Effector CD4-positive, alpha-beta T cell (primary cell): ENCODE results near the gene ZNF827.

Experiments used
- DNase-seq: peaks from one replicate; pipeline ENCODE4 v3.0.0-alpha.2; 2020

Gene ZNF827

DNA sequence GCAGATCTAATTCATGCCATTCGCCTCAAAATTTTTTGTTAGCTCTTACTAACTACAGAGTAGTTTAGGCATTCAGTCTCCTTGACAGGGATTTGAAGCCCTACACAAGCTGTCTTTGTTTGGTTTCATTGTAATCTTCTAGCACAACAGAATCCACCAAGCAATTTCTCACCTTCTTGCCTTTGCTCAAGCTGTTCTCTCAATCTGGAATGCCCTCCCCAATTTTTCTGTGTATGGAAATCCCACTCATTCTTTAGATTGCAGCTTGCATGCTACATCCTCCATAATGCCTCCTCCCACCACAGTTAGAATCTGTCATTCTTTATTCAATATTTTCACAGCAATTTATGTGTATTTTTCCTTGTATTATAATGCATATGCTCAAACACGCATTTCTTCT is 195.0 kb downstream of the ZNF827 start:
- no peak for DNase-seq

DNA sequence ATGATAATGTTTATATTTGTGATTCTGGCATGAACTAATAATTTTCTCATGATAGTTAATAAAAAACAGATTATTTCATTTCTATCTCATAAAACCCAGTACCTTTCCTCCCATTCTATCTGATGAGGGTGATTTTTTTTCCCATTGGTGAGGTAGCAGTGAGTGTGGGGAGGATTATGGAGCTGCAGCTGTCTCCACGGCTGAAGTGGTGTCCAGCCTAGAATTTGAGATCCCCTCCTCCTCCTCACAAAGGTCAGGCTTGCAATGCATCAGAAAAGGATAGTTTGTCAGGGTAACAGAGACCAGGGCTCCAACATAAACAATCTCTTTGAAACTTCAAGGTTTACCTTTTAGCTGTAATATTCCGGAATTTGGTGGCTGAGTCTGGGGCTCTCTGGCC is 197.8 kb downstream of the ZNF827 start:
- DNase-seq, result no peak

DNA sequence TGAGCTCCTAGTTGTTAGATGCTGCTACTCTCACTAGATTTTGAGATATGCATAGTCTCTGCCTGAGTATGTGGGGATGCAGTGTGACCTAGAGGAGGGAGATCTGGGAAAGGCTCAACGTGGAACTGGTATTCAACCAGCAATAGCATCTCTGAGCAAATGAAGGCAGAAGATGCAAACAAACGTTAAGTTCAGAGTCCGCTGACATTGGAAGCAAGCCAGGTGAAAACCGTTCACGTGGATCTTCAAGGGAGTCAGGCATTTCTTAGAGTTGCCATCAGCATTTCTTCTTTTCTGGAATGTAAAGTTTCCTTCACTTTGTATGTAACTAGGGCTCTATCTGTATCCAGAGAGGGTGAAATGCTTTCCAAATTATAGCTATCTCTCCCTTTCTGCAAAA is 198.8 kb downstream of the ZNF827 start:
- DNase-seq, result no peak

DNA sequence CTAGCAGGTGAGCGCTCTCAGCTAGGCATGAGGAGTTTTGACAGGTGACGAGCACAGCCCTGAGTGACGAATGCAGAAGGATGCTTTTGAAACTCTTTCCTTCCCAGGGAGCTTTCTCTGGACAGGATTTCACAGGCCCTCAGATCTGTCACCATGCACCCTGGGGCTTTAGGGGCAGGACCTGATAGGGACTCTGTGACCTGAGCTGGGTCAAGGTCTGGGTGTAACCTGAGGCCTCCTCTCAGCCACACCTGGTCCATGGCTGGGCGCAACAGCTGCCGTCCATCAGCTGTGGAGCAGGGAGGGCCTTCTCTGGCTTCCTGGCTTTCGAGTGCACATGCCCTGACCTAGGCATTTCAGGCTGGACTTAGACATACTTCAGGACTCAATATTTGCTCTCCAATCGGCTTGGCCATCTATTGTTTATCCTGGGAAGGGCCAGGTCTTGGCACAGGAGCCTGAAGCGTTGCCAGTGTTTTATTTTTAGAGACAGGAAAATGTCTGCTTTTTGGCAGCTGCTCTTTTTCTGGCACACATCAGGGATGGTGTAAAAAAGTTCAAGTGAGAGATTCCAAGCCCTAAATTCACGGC is 202.3 kb downstream of the ZNF827 start:
- no peak for DNase-seq

DNA sequence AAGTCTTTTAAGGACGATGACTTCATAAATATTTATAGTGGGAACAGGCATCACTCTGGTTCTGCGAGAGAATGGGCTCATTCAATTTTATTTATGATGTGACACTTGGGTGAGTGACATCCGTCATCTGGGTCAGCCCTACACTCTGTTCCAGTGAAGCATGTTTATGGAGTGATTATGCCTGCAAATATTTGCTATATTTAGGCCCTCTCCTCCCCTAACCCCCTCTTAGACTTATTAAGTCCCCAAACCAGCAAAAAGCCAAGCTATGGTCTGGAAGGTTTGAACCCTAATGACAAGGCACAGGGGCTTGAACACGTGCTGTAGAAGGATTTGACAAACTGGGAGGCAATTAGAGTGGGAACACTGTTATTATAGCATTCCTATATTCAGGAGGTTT is 202.8 kb downstream of the ZNF827 start:
- DNase-seq, result no peak

DNA sequence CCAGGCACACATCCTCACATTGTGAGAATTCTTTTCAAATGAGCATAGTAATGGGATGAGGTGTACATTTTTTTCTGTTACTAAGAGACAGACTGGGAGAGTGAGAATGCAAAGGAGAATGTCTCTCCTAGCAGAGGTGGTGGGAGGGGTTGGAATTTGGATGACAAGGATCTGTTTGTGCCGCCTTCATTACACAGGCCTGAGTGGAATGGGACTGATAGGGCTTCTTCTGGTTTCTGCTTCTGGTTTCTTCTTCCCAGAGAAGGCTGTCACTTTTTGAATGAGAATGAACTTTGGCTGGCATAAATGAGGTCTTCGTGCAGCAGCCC is 203.3 kb downstream of the ZNF827 start:
- DNase-seq, result no peak

DNA sequence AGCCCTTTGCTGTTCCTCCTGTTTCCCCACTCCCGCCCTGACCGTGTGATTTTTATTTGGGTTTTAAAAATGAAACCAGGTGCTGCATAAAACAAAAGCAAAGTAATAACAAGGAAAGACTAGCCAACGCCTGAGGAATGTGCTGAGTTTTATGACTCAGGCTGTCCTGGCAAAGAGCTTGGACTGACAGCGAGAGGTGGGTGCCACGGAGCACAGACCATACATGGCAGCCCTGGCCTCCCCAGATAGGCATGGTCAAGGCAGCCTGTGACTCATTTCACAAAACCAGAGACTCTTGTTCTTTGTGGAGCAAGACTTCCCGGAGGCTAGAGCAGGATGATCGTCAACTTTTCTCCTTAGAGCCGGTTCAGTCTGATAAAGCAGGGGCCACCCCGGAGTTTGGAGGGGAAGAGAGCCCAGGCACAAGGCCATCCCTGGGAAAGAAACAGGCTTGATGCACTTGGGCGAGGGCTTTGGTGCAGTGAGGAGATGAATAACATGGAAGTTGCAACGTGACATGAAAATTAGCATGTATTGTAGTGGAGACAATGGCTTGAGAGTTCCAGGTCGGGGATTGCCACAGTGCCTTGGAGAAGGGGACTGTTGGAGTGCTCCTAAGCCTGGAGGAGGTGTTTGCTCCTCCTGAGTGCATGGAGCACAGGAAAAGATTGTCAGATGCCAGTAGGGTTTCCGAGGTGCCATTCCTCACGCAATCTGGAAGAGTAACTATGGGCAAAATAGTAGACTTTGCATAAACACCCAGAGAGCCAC is 203.9 kb downstream of the ZNF827 start:
- DNase-seq, result no peak

DNA sequence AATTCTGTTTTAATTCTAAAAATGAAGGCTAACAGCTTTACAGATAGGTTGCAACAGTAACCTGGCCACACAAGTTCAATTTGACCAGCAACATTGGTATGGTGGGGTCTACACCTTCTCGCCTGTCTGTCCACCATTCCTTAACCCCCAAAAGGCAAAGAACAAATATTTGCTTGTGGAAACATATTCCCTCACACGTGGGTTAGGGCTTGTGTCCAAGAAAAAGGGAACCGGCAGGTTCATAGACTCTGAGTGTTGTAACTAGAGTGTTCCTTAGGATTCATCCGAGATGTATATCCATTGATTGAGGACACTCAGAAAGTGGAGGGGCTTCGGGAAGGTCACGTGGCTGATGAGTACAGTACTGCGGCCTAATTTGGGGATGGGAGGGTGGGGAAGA is 204.6 kb downstream of the ZNF827 start:
- no peak for DNase-seq

DNA sequence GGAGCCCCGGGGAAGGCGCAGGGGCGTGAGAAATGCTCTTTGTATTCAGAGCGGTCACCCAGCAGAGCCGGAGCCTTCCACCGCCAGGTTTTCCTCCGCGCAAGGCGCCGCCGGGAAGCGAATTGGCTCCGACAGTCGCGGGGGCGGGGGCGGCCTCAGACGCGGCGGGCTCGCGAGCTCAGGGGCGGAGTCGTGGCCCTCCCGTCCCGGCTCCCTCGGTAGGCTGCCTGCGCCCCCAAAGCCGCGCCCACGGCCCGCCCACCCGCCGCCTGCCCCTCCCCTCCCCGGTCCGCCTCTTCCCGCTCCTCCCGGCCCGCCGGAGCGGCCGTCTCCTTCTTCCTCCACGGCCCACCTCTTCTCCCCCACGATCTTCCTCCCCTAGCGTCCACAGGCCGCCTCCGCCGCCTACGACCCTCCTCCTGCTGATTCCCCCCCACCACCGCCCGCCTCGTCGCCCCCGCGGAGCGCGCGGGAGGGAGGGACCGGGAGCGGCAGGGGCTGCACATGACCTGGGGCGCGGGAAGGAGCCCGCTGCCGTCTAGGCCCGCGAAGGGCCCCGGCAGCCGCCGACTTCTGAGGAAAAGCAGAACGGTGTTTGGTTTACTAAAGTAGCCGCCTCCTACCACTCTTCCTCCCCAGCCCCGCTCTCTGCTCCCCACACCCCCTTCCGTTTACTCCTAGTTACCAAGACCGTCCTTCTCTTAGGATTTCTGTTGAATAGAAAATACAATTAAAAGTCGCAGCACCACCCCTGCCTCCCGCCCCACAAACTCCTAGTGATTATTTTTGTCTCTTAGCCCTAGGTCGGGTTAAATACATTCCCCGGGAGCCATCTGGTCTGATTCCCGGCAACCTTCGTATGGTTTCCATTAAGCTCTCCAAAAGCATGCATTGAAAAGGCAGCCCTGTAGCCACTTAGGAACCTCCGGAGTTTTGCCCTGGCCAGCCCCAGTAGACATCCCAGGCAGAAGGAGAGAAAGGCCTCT is 205.4 kb downstream of the ZNF827 start:
- peak; percentile 63 for DNase-seq

DNA sequence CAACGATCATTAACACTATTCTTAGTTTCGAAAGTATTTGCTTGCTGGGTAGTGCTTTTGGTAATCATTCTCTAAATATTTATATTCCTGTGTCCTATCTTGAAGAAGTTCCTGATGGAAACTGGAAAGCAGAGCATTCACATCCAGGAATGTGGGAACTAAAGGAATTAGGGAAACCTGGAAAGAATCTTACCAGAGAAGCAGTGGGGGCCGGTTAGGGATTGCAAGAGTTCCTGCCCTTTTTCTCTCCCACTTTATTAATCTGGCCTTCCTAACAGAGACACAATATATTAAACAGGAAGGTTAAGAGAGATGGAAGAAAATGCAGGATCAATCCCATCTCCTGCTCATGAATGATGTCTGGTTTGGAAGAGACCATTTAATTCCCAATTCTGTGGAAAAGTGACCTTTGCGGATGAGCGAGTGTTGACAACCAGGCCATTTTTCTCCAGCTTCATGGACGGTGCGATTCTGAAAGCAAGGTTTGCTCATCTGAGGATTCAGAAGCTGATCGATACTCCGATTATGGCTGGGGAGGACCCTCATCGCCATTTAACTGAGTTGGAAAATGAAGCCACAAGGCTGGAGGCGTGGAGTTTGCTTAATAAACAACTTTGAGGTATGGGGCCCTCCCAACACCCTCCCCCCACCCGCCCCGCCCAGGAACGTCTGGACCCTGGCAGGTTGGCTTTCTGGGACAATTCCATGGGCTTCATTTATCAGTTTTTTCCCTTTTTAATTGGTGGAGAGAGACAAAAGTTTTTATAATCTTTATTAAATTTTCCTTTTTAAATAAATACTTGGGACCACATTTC is 206.4 kb downstream of the ZNF827 start:
- no peak for DNase-seq

DNA sequence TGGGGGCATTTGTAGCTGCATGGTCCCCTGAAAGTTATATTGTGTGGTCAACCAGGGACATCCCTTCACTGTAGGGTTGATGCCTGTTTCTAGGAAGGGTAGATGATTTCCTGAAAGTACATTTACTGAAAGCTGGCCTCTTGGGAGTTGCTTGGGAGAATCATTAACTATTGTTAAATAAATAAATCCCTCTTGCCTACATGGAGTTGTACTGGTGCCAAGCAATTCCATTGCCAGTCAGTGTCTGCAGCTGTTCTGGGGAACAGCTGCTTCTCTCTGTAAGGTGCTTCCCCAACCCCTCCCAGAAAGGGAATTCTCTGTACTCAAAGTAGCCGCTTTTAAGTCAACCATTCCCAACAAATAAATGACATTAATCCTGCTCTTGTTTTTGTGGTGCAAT is 207.6 kb downstream of the ZNF827 start:
- no peak for DNase-seq

DNA sequence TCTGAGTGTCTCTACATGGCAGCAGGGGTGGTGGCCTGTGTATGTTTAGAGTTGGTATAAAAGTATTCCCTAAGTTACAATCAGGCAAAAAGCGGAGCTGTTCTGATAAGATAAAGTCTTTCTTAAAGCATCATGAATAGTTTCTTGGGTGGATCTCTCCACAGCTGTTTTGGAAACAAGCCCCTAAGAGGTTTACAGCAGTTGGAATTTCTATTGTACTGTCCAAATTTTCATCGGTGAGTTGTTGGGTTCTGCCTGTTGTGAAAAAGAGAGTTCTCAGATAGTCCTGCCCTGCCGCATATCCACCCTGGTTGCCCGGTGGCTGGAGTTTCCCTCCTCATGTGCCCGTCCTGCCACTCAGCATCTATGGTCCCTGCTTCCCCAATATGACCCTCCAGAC is 208.6 kb downstream of the ZNF827 start:
- no peak for DNase-seq

DNA sequence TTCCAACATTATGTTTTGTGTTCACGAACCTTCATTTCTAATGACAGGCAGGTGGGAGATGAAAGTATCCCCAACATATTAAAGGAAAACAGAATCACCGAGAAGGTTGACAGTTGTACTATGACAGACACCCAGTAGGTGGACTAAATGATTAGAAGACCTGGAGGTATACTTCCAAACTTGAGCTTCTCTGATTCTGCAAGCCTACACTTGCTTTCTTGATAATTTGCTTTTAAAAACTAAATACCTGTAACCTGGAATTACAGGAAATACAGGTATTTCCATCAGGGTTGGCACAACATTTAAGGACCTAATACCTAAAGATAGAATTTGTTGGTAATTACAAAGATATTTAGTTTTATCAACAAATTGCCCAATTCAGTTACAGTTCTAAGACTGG is 215.3 kb downstream of the ZNF827 start:
- no peak for DNase-seq

DNA sequence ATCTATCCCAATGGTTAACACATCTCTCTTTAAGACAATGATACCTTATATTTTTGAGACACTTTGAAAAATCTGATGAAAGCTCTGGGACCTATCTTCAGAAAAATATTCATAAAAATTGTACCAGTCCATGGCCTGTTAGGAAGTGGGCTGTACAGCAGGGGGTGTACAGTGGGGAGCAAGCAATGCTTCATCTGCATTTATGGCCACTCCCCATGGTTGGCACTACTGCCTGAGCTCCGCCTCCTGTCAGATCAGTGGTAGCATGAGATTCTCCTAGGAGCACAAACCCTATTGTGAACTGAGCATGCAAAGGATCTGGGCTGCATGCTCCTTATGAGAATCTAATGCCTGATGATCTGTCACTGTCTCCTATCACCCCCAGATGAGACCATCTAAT is 216.1 kb downstream of the ZNF827 start:
- no peak for DNase-seq

DNA sequence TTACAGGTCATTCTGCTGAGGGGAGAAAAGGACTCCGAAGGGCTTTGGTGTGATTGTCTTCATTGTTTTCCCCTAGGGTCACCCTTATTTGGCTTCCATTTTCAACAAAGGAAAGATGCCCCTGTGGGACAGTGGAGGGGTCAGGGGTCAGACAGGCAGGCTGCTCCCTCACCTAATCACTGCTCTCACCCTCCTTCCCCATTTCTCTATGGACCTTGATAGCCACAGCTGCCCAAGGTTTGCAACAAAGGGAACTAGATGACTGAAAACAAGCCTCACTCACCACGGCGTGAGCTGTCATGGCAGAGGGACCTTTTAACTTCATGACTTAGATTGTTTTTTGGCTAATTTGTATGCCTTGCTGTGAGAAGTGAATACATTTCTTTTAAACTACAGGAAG is 218.0 kb downstream of the ZNF827 start:
- no peak for DNase-seq

DNA sequence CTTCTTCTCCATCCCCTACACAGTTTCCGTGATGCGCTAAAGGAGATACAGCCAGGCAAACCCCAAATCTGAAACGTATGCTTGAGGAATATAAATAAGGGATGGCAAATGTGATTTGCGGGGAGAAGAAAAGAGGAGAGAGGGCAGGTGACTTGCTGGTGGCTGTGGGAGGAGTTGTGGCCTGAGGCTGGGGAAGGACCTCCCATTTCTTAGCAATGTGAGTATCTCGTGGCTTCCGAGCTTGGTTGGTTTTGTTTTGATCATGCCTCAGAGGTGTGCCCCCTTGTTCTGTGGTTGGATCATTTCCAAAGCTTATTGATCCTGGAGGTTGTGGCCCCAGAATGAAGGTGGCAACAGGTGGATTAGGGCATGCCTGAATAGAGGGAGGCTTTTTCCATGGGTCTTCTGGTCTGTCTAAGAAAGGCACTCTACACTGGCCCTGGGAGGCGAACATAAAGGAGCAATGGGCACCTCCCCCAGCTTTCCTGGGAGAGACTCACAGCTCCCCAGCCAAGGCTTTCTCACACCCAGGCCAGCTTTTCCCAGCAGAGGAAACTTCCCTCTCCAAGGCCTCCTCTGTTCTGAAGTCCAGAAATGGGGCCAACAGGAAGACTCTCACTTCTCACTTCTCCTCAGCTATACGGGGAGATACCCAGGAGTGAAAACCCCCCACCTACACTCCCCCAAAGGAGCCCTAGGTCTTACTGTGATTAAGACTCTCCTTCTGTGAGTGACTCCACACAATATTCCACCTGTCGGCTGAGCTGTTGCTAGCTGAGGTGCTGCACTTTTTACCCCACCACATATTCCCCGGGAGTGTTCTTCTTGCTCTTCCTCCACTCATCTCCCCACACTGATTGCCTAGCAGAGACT is 218.6 kb downstream of the ZNF827 start:
- no peak for DNase-seq

DNA sequence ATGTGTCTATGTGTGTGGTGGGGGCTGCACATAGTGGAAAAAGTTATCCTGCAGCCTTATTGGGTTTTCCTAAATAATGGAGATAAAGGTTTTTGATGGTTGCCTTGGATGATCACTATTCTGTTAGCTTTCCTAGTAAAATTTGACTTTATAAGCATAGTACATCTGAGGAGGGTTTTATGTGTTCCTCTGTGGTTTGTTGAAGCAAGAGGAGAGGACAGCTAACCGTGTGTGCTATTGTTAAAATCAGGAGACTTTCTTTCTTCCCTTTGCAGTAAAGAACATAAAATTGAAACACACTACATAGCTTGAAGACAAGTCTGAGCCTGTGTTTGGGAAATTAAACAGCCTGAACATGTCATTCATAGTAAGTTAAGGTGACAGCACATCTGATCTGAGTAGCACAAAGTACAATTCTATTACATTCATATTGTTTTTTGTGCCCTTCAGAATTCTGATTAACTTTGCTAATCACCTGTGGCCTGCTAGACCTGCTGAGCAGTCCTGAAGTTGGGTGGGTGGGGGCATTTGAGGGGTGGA is 221.9 kb downstream of the ZNF827 start:
- DNase-seq, result no peak

DNA sequence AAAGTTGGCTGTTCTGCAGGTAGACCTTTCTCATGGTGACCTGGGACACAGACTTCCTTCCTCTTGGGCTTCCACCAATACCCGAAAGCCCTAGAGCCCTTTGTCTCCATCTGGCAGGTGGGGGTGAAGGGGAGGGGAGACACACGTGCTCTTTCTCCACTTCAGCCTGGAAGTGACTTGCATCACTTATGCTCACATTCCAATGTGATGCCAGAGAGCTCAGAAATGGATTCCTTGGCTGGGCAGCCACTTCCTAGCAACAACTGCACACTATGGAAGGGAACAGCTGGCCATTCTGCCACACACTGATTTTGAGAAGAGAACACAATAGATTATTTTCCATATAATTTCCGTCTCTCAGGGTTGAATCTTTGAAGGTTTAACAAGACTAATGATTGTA is 222.4 kb downstream of the ZNF827 start:
- no peak for DNase-seq

DNA sequence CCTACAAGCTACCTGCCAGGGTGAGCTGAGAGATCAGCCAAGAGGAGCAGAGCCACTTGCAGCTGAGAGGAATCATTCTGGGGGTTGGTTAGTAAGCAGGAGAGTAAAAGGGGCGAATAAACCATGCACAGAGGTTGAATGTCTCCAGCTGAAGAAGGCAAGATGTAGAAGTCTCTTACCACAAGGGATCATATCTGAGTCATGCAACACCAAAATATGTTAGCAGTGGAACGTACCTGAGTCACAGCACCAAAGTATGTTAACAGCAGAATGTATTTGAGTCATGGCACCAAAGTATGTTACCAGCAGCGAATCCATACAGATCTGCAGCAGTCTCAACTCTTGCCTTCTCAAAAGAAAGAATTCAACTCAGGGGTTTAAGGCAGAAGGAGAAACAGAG is 228.8 kb downstream of the ZNF827 start:
- no peak for DNase-seq

DNA sequence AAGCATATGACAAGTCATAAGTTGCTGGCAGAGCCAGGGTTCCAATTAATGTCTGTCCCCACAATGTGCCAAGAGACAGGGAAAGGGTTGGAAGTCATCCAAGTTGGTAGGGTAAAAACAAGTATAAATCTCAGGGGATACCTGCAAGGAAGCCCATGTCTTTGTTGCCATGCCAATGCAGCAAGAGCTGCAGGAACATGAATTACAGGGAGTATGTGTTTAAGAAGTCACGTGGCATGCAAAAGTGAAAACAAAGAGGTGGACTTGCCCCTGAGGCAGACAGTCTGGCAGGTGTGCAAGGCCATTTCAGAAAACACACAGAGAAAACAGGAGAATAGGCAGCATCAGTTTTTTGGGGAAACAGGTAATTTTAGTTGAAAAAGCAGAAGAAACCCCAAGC is 229.3 kb downstream of the ZNF827 start:
- DNase-seq, result no peak
